Peyer's patch (tissue), 4 donors: ENCODE measurements around the gene SLC35E1. TPM values are rescaled to one million over a fixed set of nuclear protein-coding genes. Genes with fewer than 3 reads are reported as not detected.
A peak's percentile ranks its signal among the peaks of the same experiment; 100 is the strongest.

Source experiments
- DNase-seq, 3 donors: peaks; one replicate each; pipeline ENCODE4 v3.0.0-alpha.2; 2017 to 2019
- H3K27ac ChIP-seq, 4 donors: fragments of 200-600 bp; sonication (generic); one replicate each; pipeline ENCODE4 v1.5.1; 2016 to 2019
- H3K27me3 ChIP-seq, 2 donors: fragments of 200-600 bp; sonication (generic); one replicate each; pipeline ENCODE4 v1.5.1; 2019
- H3K36me3 ChIP-seq, 3 donors: fragments of 200-600 bp; sonication (generic); one replicate each; pipeline ENCODE4 v1.5.1; 2016 to 2019
- H3K4me1 ChIP-seq, 4 donors: fragments of 200-600 bp; sonication (generic); one replicate each; pipeline ENCODE4 v1.5.1; 2016 to 2019
- H3K4me3 ChIP-seq, 4 donors: fragments of 200-600 bp; sonication (generic); 1 replicate in 3 of 4; 2 replicates in 1 of 4; pipeline ENCODE4 v1.5.1; 2016 to 2019; ENCODE audit warnings: mild to moderate bottlenecking in 1 of 4
- H3K9me3 ChIP-seq, 4 donors: fragments of 200-600 bp; sonication (generic); one replicate each; pipeline ENCODE4 v1.5.1; 2016 to 2019; ENCODE audit warnings: mild to moderate bottlenecking in 1 of 4
- POLR2A ChIP-seq, 2 donors: fragments of 450-650 bp; IDR thresholded peaks; one replicate each; pipeline ENCODE4 v1.5.1; 2017; ENCODE audit warnings: antibody characterized with exemption in 2 of 2, mild to moderate bottlenecking in 2 of 2, moderate library complexity in 2 of 2
- total RNA-seq, 4 donors: library from RNA; depleted of rRNA; stranded (reverse); fragments of >200 nt; gene quantifications; one replicate each; pipeline ENCODE4 v1.1.0, GENCODE V29; 2016
- TF ChIP-seq, protein P1 (sequence below), 6 experiments: fragments of 450-650 bp in 4 of 6; fragments of 200-600 bp in 2 of 6; sonication (generic) in 1 of 6; IDR thresholded peaks; one replicate each; pipeline ENCODE4 v1.5.1; 2017 to 2019; ENCODE audit warnings: antibody characterized with exemption in 6 of 6, mild to moderate bottlenecking in 3 of 6, moderate library complexity in 1 of 6

SLC35E1 gene
- total RNA-seq, 4 donors from 2014 or later, result 23.9 to 62.0 (median 41.9) TPM

DNA sequence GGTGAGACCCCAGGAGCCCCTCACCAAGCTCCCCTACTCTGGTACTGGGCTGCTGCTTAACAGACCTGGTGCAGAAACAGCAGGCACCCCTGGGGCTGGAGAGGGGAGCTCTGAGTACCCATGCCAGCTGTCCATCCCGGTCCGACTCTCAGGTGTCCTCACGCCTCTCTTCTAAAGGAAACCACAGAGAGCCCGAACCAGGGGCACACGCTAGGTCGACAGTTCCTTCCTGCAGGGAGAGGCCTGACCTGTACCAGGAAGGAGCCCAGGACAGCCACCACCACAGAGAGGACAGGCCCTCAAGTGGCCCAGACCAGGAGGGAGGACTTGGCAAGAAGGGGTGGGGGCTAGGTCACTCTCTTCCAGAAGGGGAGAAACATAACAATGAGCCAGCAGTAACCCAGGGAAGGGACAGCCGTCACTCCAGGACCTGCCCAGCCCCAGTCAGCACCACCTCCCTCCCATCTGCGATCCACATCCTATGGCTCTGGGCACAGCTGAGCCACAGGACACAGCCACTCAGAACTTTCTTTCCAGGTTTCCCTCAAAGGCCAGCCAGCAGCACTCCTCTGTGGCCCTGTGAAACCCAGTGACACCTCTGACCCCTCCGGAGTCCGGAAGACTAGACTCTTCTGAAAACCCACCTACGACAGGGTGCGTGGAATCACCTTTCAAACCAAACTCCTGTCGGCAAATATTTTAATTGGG, 13.0 kb upstream of the SLC35E1 start:
- H3K27ac ChIP-seq, result peak overlapping the region; percentile 78 to 91 (median 86)
- no peaks in the 10 kb centered on the region for H3K36me3 ChIP-seq
- TF ChIP-seq POLR2A (IDR thresholded peaks at IDR 0.05), result no peak
- TF ChIP-seq, protein P1, sequence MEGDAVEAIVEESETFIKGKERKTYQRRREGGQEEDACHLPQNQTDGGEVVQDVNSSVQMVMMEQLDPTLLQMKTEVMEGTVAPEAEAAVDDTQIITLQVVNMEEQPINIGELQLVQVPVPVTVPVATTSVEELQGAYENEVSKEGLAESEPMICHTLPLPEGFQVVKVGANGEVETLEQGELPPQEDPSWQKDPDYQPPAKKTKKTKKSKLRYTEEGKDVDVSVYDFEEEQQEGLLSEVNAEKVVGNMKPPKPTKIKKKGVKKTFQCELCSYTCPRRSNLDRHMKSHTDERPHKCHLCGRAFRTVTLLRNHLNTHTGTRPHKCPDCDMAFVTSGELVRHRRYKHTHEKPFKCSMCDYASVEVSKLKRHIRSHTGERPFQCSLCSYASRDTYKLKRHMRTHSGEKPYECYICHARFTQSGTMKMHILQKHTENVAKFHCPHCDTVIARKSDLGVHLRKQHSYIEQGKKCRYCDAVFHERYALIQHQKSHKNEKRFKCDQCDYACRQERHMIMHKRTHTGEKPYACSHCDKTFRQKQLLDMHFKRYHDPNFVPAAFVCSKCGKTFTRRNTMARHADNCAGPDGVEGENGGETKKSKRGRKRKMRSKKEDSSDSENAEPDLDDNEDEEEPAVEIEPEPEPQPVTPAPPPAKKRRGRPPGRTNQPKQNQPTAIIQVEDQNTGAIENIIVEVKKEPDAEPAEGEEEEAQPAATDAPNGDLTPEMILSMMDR (IDR thresholded peaks at IDR 0.05), result no peak
- H3K4me1 ChIP-seq, result peaks cover 8 to 85% (median 51%) of the 10 kb centered on the region in 4 donors
- DNase-seq, result no peak
- no peaks in the 10 kb centered on the region for H3K27me3 ChIP-seq
- H3K9me3 ChIP-seq, result no peaks in the 10 kb centered on the region
- peak overlapping the region in 2 of 4 donors; percentile 26 to 47 for H3K4me3 ChIP-seq

DNA sequence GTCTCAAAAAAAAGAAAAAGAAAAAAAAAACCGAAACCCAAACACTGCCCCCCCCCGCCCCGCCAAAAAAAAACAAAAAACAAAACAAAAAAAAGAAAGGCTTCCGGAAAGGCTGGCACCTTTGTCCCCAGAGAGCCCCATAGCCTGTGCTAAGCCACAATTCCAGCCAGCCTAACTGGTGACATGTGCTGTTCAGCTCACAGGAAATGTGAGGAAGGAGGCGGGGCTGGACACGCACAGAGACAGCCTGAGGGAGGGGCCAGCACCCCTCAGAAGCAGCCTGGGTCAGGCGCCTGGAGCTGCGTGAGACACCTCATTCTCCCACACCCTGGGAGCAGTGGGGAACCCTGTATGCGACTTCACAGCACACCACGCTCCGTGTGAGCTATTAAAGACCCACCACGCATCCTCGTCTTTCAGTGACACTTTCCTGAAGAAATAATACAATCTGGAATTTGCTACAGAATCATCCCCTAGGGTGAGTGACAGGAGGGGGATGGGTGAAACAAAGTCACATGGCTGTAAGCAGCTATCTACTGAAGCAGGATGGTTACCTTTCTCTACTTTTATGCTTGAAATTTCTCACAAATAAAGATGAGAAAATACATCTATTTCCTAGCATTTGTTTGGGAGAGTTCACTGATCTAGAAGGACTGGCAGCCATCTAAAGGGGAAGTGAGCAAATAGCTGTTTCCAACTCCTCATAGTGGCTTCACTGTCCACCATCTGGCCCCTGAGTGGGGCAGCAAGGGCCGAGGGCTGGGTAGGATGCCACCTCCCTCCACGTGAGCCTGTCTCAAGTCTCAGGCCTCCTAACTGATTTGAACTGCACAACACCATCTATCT, 12.3 kb upstream of the SLC35E1 start:
- Histone ChIP-seq H3K27me3 (no peaks in the 10 kb centered on the region), H3K4me1 (peaks cover 8 to 77% (median 53%) of the 10 kb centered on the region in 4 donors), H3K4me3 (peak overlapping the region; percentile 26 to 47 (median 28))

DNA sequence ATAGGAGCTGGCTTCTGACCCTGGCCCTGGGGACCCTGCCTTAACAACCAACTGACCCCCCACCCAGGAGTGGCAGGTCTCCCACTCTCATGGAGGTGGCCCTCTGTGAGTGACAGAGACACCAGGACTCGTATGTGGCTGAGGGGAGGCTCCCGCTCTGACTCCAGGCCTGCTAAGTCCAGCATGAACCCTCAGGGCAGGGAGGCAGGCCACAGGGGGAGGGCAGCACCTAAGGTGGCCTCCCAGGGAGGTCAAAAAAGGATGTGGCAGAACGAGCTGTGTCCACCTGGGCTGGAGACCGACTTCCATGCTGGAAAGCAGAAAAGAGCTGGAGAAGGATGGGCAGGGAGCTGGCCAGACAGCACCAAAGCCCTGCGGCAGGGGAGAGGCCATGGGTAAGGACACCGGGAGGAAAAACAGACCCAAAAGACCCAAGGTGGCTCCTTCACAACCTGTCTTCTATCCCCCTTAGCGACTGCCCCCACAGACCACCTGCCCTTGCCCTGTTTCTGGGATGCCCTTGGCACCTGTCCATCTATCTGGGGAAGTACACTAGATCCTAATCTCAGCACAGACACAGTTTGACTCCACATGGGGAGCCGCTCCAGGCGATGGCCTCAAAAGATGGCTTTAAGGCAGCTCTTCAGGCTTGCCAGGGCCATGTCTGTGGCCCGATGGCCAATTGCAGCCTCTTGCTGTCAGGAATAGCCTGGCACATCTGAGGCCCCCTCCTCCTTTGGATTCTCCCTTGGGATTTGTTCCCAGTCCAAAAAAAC, 10.5 kb upstream of the SLC35E1 start:
- Histone ChIP-seq H3K36me3 (peaks cover 0 to 16% (median 0%) of the 10 kb centered on the region in 3 donors), H3K27ac (peak overlapping the region in 1 of 4 donors; percentile 91), H3K9me3 (no peaks in the 10 kb centered on the region), H3K4me3 (no peak overlapping the region), H3K27me3 (no peaks in the 10 kb centered on the region), H3K4me1 (peaks cover 8 to 61% (median 42%) of the 10 kb centered on the region in 4 donors)
- DNase-seq, result no peak
- no peak for TF ChIP-seq POLR2A (IDR thresholded peaks at IDR 0.05)
- TF ChIP-seq, protein P1 (IDR thresholded peaks at IDR 0.05), result no peak

More for the DNA sequence above, 12.3 kb upstream of the SLC35E1 start:
- Histone ChIP-seq H3K9me3 (no peaks in the 10 kb centered on the region), H3K27ac (peak overlapping the region; percentile 78 to 91 (median 86)), H3K36me3 (no peaks in the 10 kb centered on the region)
- TF ChIP-seq, protein P1 (IDR thresholded peaks at IDR 0.05), result no peak
- TF ChIP-seq POLR2A (IDR thresholded peaks at IDR 0.05), result peak in 1 of 2 donors; percentile 44
- DNase-seq, result peak; percentile 79 to 98 (median 97)

DNA sequence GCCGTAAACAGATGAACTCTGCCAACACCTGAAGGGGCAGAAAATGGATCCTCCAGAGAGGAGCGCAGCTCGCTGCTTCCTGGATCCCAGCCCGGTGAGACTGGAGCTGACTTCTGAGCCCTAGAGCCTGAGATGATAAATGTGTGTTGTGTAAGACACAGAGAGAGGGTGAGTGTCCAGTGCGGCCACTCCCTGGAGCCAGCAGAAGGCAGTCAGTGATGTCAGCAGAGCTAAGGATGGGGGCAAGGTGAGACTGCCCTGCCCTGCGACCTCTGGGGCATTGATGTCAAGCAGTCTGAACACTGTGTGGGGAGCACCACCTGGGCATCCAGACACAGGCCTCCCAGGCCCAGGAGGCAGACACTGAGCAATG, 9.7 kb upstream of the SLC35E1 start:
- H3K36me3 ChIP-seq, result peaks cover 0 to 23% (median 0%) of the 10 kb centered on the region in 3 donors
- H3K27ac ChIP-seq, result peak overlapping the region in 1 of 4 donors; percentile 91
- no peak for DNase-seq
- H3K4me1 ChIP-seq, result peaks cover 8 to 54% (median 37%) of the 10 kb centered on the region in 4 donors
- TF ChIP-seq, protein P1 (IDR thresholded peaks at IDR 0.05), result no peak
- TF ChIP-seq POLR2A (IDR thresholded peaks at IDR 0.05), result no peak
- H3K9me3 ChIP-seq, result no peaks in the 10 kb centered on the region
- H3K27me3 ChIP-seq, result no peaks in the 10 kb centered on the region
- no peak overlapping the region for H3K4me3 ChIP-seq
